HEK293 (cell line): ENCODE results near the gene NECTIN4.

ENCODE experiments used
- CTCF ChIA-PET: fragments of 350-600 bp; formaldehyde crosslinking; extraction: SDS; loops from one replicate; lab custom pipeline; 2021; ENCODE audit warnings: antibody characterized with exemption; lab: Yijun Ruan, JAX
- POLR2A ChIA-PET: fragments of 300-600 bp; formaldehyde crosslinking; extraction: SDS; loops from one replicate; lab custom pipeline; 2020; ENCODE audit warnings: antibody characterized with exemption, inconsistent platforms; lab: Yijun Ruan, JAX
- H3K27ac ChIP-seq: fragments of 200-500 bp; sonication (Bioruptor generic); 2 replicates; pipeline ENCODE4 v1.5.1; 2014; ENCODE audit warnings: low read depth, low read length, control low read depth, inconsistent platforms; ENCODE audit errors: extremely low read depth
- H3K36me3 ChIP-seq, 2 experiments: fragments of 200-500 bp in 1 of 2; sonication (Bioruptor generic) in 1 of 2; 1 replicate in 1 of 2; 2 replicates in 1 of 2; pipeline ENCODE4 v1.5.1; 2014 to 2017; ENCODE audit warnings: inconsistent platforms in 2 of 2, low read length in 2 of 2; ENCODE audit not compliant: control insufficient read depth in 2 of 2, insufficient read depth in 1 of 2
- H3K4me1 ChIP-seq: fragments of 200-500 bp; sonication (Bioruptor generic); 2 replicates; pipeline ENCODE4 v1.5.1; 2014; ENCODE audit warnings: mild to moderate bottlenecking, low read length, inconsistent platforms; ENCODE audit not compliant: control insufficient read depth, insufficient read depth
- H3K4me3 ChIP-seq: 2 replicates; pipeline ENCODE4 v1.5.1; 2011; ENCODE audit warnings: low read depth, mild to moderate bottlenecking, control low read depth, low read length, moderate library complexity
- H3K9me3 ChIP-seq: fragments of 200-500 bp; sonication (Bioruptor generic); 2 replicates; pipeline ENCODE4 v1.5.1; 2014; ENCODE audit warnings: low read depth, low read length, inconsistent platforms; ENCODE audit not compliant: control insufficient read depth, insufficient read depth
- GLI2 ChIP-seq: fragments of 450-650 bp; formaldehyde crosslinking; IDR thresholded peaks from 2 replicates; pipeline ENCODE4; 2017; ENCODE audit warnings: missing biosample characterization, missing genetic modification characterization, low read depth, borderline replicate concordance
- SP2 ChIP-seq: fragments of 450-650 bp; formaldehyde crosslinking; IDR thresholded peaks from 2 replicates; pipeline ENCODE4 v1.5.1; 2016; ENCODE audit warnings: missing biosample characterization, missing genetic modification characterization
- SP3 ChIP-seq: fragments of 450-650 bp; formaldehyde crosslinking; IDR thresholded peaks from 2 replicates; pipeline ENCODE4 v1.5.1; 2016; ENCODE audit warnings: missing biosample characterization, missing genetic modification characterization
- ZBTB44 ChIP-seq: fragments of 450-650 bp; IDR thresholded peaks from 2 replicates; pipeline ENCODE4 v1.5.1; 2018; ENCODE audit warnings: missing biosample characterization, mild to moderate bottlenecking, missing genetic modification characterization
- ZBTB6 ChIP-seq: fragments of 450-650 bp; formaldehyde crosslinking; IDR thresholded peaks from 2 replicates; pipeline ENCODE4 v1.5.1; 2017; ENCODE audit warnings: missing biosample characterization, missing genetic modification characterization
- ZNF114 ChIP-seq: fragments of 450-650 bp; formaldehyde crosslinking; IDR thresholded peaks from 2 replicates; pipeline ENCODE4 v1.5.0; 2017; ENCODE audit warnings: missing biosample characterization, missing genetic modification characterization
- ZNF121 ChIP-seq: fragments of 450-650 bp; formaldehyde crosslinking; IDR thresholded peaks from 2 replicates; pipeline ENCODE4 v1.5.1; 2016; ENCODE audit warnings: missing biosample characterization, missing genetic modification characterization
- ZNF132 ChIP-seq: fragments of 450-650 bp; formaldehyde crosslinking; IDR thresholded peaks from 2 replicates; pipeline ENCODE4 v1.5.1; 2017; ENCODE audit warnings: missing biosample characterization, missing genetic modification characterization, borderline replicate concordance
- ZNF16 ChIP-seq: fragments of 450-650 bp; formaldehyde crosslinking; IDR thresholded peaks from 2 replicates; pipeline ENCODE4 v1.5.1; 2016; ENCODE audit warnings: low read depth, missing biosample characterization, missing genetic modification characterization
- ZNF174 ChIP-seq: fragments of 450-650 bp; formaldehyde crosslinking; IDR thresholded peaks from 2 replicates; pipeline ENCODE4 v1.5.0; 2017; ENCODE audit warnings: missing biosample characterization, mild to moderate bottlenecking, missing genetic modification characterization
- ZNF19 ChIP-seq: fragments of 450-650 bp; formaldehyde crosslinking; IDR thresholded peaks from 2 replicates; pipeline ENCODE4; 2016; ENCODE audit warnings: missing biosample characterization, missing genetic modification characterization, low read depth
- ZNF23 ChIP-seq: fragments of 450-650 bp; formaldehyde crosslinking; IDR thresholded peaks from 2 replicates; pipeline ENCODE4 v1.5.1; 2016; ENCODE audit warnings: missing biosample characterization, missing genetic modification characterization, borderline replicate concordance
- ZNF510 ChIP-seq: fragments of 450-650 bp; formaldehyde crosslinking; IDR thresholded peaks from 2 replicates; pipeline ENCODE4 v1.5.1; 2018; ENCODE audit warnings: mild to moderate bottlenecking, missing genetic modification characterization, missing biosample characterization; ENCODE audit not compliant: insufficient replicate concordance
- ZNF514 ChIP-seq: fragments of 450-650 bp; formaldehyde crosslinking; IDR thresholded peaks from 2 replicates; pipeline ENCODE4 v1.5.1; 2016; ENCODE audit warnings: missing biosample characterization, missing genetic modification characterization
- ZNF629 ChIP-seq: fragments of 450-650 bp; formaldehyde crosslinking; IDR thresholded peaks from 2 replicates; pipeline ENCODE4 v1.5.1; 2017; ENCODE audit warnings: missing biosample characterization, missing genetic modification characterization
- ZNF670 ChIP-seq: fragments of 450-650 bp; formaldehyde crosslinking; IDR thresholded peaks from 2 replicates; pipeline ENCODE4 v1.5.1; 2016; ENCODE audit warnings: missing biosample characterization, missing genetic modification characterization, low read depth
- ZNF785 ChIP-seq: fragments of 450-650 bp; formaldehyde crosslinking; IDR thresholded peaks from 2 replicates; pipeline ENCODE4 v1.5.1; 2016; ENCODE audit warnings: missing biosample characterization, missing genetic modification characterization
- ZNF792 ChIP-seq: fragments of 450-650 bp; formaldehyde crosslinking; IDR thresholded peaks from 2 replicates; pipeline ENCODE4 v1.5.1; 2016; ENCODE audit warnings: missing biosample characterization, missing genetic modification characterization
- ZNF830 ChIP-seq: fragments of 450-650 bp; IDR thresholded peaks from 2 replicates; pipeline ENCODE4 v1.5.0; 2018; ENCODE audit warnings: missing biosample characterization, missing genetic modification characterization, low read depth, mild to moderate bottlenecking, moderate library complexity
- ZSCAN18 ChIP-seq: fragments of 450-650 bp; formaldehyde crosslinking; IDR thresholded peaks from 2 replicates; pipeline ENCODE4 v1.5.1; 2016; ENCODE audit warnings: missing biosample characterization, missing genetic modification characterization

Gene NECTIN4

GRCh38 chr1:161091093-161091492 is 1.7 kb upstream of the NECTIN4 start (continued):
- TF ChIP-seq ZSCAN18 (tag by site-specific recombination) (no peak), ZBTB6 (no peak), ZNF16 (tag by site-specific recombination) (no peak), ZNF23 (tag by site-specific recombination) (no peak)

- no peak overlapping the region for H3K27ac ChIP-seq
- H3K36me3 ChIP-seq = no peaks in the 10 kb centered on the region
- POLR2A ChIA-PET = interaction anchor here (0.6 kb wide), 1 partner anchor 64 kb away, joined by 8 read pairs; no protein-coding TSS in a partner anchor
- no peaks in the 10 kb centered on the region for H3K4me1 ChIP-seq
- H3K4me3 ChIP-seq = no peak overlapping the region
- TF ChIP-seq ZNF514 (tag by site-specific recombination) (no peak), ZNF114 (no peak), ZNF830 (no peak), ZNF670 (tag by site-specific recombination) (no peak), ZNF19 (tag by site-specific recombination) (no peak), ZNF132 (no peak), ZNF510 (no peak), ZNF174 (no peak), SP2 (no peak), ZNF629 (tag by site-specific recombination) (no peak)
- no peaks in the 10 kb centered on the region for H3K9me3 ChIP-seq
- CTCF ChIA-PET = no interaction called here
Measured at GRCh38 chr1:161090617-161091016, 1.3 kb upstream of the NECTIN4 start.

GRCh38 chr1:161089938-161090337 is 580 bp upstream of the NECTIN4 start:
- no peaks in the 10 kb centered on the region for H3K36me3 ChIP-seq
- no peak overlapping the region for H3K27ac ChIP-seq
- CTCF ChIA-PET = interaction anchor here (1.4 kb wide), 1 partner anchor 9 kb away, joined by 4 read pairs; no protein-coding TSS in a partner anchor
- no peak for TF ChIP-seq SP3 (tag by site-specific recombination)
- TF ChIP-seq ZNF785 = no peak
- TF ChIP-seq ZNF121 (tag by site-specific recombination) = no peak
- no peak for TF ChIP-seq ZNF629 (tag by site-specific recombination)
- no peak for TF ChIP-seq GLI2 (tag by site-specific recombination)
- no peak for TF ChIP-seq ZBTB44 (tag by site-specific recombination)
- TF ChIP-seq ZNF792 (tag by site-specific recombination) = no peak
- POLR2A ChIA-PET = no interaction called here
- H3K4me1 ChIP-seq = no peaks in the 10 kb centered on the region
- no peak overlapping the region for H3K4me3 ChIP-seq
- H3K9me3 ChIP-seq = no peaks in the 10 kb centered on the region
